ENCODE measurements around the gene TUBB6.

GRCh38 chr18:12336171-12336613, 28.2 kb downstream of the TUBB6 start:
- TF ChIP-seq CTCF (conservative IDR thresholded peaks at IDR 0.05) (no peak), EZH2 (IDR thresholded peaks at IDR 0.05; ENCODE audit: low read depth) (no peak)
